Suprapubic skin (tissue), 4 donors: ENCODE measurements around the gene ELK1.

Source experiments
- POLR2A ChIP-seq, 2 donors: fragments of 450-650 bp; IDR thresholded peaks; one replicate each; pipeline ENCODE4 v1.6.1; 2017; ENCODE audit warnings: antibody characterized with exemption in 2 of 2, mild to moderate bottlenecking in 2 of 2, moderate library complexity in 2 of 2
- POLR2AphosphoS5 ChIP-seq, 3 donors: sonication (generic); formaldehyde crosslinking; IDR thresholded peaks; one replicate each; pipeline ENCODE4 v1.6.1; 2017; ENCODE audit warnings: antibody characterized with exemption in 3 of 3
- TF ChIP-seq, protein P1 (sequence below), 2 donors: fragments of 200-600 bp in 1 of 2; fragments of 450-650 bp in 1 of 2; sonication (generic) in 1 of 2; IDR thresholded peaks; one replicate each; pipeline ENCODE4 v1.5.1; 2016 to 2019; ENCODE audit warnings: antibody characterized with exemption in 2 of 2, mild to moderate bottlenecking in 1 of 2, moderate library complexity in 1 of 2

DNA sequence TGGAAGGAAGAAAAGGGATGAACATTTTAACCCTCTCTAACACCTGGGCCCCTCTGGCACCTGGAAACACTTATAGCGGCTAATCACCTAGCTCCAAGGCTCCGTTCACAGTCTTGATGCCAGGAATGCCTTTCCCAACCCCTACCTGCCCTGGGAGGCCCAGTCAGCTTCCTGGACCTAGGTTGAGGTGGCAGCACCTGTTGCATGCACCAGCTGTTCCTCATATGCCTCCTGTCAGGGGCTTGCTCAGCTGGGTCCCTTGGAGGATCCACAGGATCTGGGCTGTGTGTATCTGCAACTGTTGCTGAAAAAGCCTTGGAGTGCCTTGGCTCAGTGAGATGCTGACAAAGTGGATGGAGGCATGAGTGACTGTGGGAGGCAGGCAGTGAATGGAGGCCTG is 25.0 kb downstream of the ELK1 start:
- TF ChIP-seq POLR2AphosphoS5 (IDR thresholded peaks at IDR 0.05): no peak
- TF ChIP-seq, protein P1, sequence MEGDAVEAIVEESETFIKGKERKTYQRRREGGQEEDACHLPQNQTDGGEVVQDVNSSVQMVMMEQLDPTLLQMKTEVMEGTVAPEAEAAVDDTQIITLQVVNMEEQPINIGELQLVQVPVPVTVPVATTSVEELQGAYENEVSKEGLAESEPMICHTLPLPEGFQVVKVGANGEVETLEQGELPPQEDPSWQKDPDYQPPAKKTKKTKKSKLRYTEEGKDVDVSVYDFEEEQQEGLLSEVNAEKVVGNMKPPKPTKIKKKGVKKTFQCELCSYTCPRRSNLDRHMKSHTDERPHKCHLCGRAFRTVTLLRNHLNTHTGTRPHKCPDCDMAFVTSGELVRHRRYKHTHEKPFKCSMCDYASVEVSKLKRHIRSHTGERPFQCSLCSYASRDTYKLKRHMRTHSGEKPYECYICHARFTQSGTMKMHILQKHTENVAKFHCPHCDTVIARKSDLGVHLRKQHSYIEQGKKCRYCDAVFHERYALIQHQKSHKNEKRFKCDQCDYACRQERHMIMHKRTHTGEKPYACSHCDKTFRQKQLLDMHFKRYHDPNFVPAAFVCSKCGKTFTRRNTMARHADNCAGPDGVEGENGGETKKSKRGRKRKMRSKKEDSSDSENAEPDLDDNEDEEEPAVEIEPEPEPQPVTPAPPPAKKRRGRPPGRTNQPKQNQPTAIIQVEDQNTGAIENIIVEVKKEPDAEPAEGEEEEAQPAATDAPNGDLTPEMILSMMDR (IDR thresholded peaks at IDR 0.05): no peak
- TF ChIP-seq POLR2A (IDR thresholded peaks at IDR 0.05): no peak
